Chondrocyte (in vitro differentiated cells): ENCODE results near the gene KRTAP13-2. TPM values are rescaled to one million over a fixed set of nuclear protein-coding genes. Genes with fewer than 3 reads are reported as not detected.
A peak's percentile ranks its signal among the peaks of the same experiment; 100 is the strongest.

Experiments used
- DNase-seq: peaks from one replicate; pipeline ENCODE4 v3.0.0; 2021; ENCODE audit warnings: mixed read lengths, low spot score
- H3K27ac Mint-ChIP-seq: one replicate; pipeline ENCODE4 v1.8.0; 2021; ENCODE audit warnings: mild to moderate bottlenecking, moderate library complexity, mixed read lengths; ENCODE audit not compliant: unreplicated experiment
- H3K27me3 Mint-ChIP-seq: 2 replicates; pipeline ENCODE4 v1.8.0; 2021; ENCODE audit warnings: low read depth, mixed read lengths
- H3K36me3 Mint-ChIP-seq: 2 replicates; pipeline ENCODE4 v1.8.0; 2021; ENCODE audit warnings: low read depth, mixed read lengths
- H3K4me1 Mint-ChIP-seq: 2 replicates; pipeline ENCODE4 v1.8.0; 2021; ENCODE audit warnings: low read depth, mild to moderate bottlenecking, mixed read lengths
- H3K4me3 Mint-ChIP-seq: one replicate; pipeline ENCODE4 v1.8.0; 2021; ENCODE audit warnings: mild to moderate bottlenecking, moderate library complexity, mixed read lengths; ENCODE audit not compliant: unreplicated experiment
- H3K9me3 Mint-ChIP-seq: 2 replicates; pipeline ENCODE4 v1.8.0; 2021; ENCODE audit warnings: low read depth, mixed read lengths
- total RNA-seq: library from RNA; stranded (reverse); gene quantifications from 3 replicates; pipeline ENCODE4 v1.2.1, GENCODE V29; 2021
- TF ChIP-seq, protein P1 (sequence below): fragments of 200-600 bp; sonication (generic); IDR thresholded peaks from 2 replicates; pipeline ENCODE4 v1.5.0; 2021; ENCODE audit warnings: antibody characterized with exemption, mild to moderate bottlenecking, moderate library complexity

The KRTAP13-2 gene
- total RNA-seq, 1 donor from 2014 or later: not detected

DNA sequence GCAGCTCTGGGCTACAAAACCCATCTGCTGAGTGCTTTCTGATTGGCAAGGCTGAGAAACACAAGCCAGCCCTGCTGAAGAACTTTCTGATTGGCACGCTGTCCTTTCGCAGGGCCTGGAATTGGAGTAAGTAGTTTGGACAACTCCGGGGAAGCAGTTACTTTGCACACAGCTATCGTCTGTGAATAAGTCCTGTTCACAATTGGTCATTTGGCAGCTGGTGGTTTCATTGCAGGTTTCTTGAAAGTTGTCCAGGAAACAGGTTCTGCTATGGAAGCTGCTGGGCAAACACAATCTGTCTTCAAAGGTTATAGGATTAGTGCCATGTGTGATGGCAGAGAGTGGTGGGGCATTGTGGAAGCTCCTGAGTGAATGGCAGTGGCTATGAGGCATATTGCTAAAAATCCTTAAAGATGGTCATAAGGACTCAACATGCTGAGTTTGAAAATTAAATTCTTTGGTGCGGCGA, 34.8 kb downstream of the KRTAP13-2 start, which contains the start of gene KRTAP27-1:
KRTAP27-1 (minus strand) TSS at position 419 of the 469 bp plus-strand sequence; CDS start at position 393, 26 bp downstream.
- no peaks in the 10 kb centered on the region for H3K36me3 Mint-ChIP-seq
- H3K4me1 Mint-ChIP-seq: peaks cover 43% of the 10 kb centered on the region
- peak within 1 kb of the TSS; percentile 45 for H3K27ac Mint-ChIP-seq
- TF ChIP-seq, protein P1, sequence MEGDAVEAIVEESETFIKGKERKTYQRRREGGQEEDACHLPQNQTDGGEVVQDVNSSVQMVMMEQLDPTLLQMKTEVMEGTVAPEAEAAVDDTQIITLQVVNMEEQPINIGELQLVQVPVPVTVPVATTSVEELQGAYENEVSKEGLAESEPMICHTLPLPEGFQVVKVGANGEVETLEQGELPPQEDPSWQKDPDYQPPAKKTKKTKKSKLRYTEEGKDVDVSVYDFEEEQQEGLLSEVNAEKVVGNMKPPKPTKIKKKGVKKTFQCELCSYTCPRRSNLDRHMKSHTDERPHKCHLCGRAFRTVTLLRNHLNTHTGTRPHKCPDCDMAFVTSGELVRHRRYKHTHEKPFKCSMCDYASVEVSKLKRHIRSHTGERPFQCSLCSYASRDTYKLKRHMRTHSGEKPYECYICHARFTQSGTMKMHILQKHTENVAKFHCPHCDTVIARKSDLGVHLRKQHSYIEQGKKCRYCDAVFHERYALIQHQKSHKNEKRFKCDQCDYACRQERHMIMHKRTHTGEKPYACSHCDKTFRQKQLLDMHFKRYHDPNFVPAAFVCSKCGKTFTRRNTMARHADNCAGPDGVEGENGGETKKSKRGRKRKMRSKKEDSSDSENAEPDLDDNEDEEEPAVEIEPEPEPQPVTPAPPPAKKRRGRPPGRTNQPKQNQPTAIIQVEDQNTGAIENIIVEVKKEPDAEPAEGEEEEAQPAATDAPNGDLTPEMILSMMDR: no peak
- no peak within 1 kb of the TSS for H3K4me3 Mint-ChIP-seq
- no peaks in the 10 kb centered on the region for H3K27me3 Mint-ChIP-seq
- DNase-seq: no peak
- no peaks in the 10 kb centered on the region for H3K9me3 Mint-ChIP-seq

DNA sequence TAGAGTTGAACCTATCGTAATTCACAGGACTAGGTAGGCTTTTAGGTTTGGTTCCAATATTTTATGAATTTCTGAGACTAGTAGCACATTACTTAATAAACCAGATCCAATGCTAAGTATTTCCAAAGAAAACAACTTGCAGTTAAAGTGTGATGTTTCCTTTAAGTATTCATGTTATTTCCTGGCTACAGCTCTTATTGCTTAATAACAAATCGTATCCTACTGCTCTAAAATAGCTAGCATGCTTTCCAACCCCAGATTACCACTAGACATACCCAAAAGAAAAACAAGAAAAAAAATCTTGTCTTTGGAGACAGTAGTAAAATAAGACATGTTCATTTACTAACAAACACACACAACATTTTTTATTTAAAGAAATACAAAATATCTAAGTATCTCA, 35.5 kb downstream of the KRTAP13-2 start:
- Mint-ChIP-seq H3K9me3 (no peaks in the 10 kb centered on the region), H3K4me1 (peaks cover 43% of the 10 kb centered on the region), H3K4me3 (no peak overlapping the region), H3K27me3 (no peaks in the 10 kb centered on the region), H3K27ac (peak overlapping the region; percentile 45), H3K36me3 (no peaks in the 10 kb centered on the region)
- no peak for DNase-seq
- TF ChIP-seq, protein P1: no peak

DNA sequence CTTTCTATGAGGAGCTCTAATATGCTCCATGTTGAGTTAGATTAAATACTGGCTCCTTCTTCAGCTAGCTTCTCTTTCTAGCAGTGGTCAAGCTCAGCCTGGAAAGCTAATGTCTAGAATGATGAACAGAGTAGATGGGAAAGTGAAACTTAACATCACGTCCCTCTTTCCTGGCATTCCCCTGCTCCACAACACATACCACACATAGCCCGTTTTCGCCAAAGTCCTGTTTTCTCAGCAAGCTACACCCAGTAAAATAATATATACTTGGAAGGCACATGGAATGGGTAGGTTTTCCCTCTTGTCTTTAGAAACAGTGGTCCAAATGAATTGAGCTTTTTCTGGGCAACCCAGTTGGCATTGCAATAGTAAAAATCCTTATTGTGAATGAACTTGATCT, 38.3 kb downstream of the KRTAP13-2 start:
- Mint-ChIP-seq H3K27ac (no peak overlapping the region), H3K9me3 (no peaks in the 10 kb centered on the region), H3K27me3 (no peaks in the 10 kb centered on the region), H3K4me1 (peaks cover 46% of the 10 kb centered on the region), H3K36me3 (no peaks in the 10 kb centered on the region), H3K4me3 (no peak overlapping the region)
- TF ChIP-seq, protein P1: no peak
- DNase-seq: no peak

DNA sequence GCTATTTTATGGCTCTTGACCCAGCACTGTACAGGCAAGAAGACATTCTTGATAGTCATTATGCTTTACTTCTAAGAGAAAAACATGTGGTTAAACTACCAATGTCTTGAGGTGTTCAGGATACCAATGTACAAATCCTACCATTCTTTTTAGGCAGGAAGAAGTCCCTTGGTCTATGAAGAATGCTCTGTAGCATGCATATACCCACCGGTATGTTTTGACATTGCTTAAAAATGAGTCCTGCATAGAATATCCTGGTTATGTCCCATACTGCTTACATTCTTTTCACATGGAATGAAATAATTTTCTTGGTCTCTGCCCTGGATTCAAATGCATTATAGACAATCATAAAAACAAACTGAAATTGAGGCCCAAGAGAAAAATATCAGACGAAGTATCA, 39.4 kb downstream of the KRTAP13-2 start:
- Mint-ChIP-seq H3K9me3 (no peaks in the 10 kb centered on the region), H3K27me3 (no peaks in the 10 kb centered on the region), H3K36me3 (no peaks in the 10 kb centered on the region), H3K4me3 (no peak overlapping the region), H3K4me1 (peaks cover 43% of the 10 kb centered on the region), H3K27ac (no peak overlapping the region)
- TF ChIP-seq, protein P1: no peak
- DNase-seq: no peak

DNA sequence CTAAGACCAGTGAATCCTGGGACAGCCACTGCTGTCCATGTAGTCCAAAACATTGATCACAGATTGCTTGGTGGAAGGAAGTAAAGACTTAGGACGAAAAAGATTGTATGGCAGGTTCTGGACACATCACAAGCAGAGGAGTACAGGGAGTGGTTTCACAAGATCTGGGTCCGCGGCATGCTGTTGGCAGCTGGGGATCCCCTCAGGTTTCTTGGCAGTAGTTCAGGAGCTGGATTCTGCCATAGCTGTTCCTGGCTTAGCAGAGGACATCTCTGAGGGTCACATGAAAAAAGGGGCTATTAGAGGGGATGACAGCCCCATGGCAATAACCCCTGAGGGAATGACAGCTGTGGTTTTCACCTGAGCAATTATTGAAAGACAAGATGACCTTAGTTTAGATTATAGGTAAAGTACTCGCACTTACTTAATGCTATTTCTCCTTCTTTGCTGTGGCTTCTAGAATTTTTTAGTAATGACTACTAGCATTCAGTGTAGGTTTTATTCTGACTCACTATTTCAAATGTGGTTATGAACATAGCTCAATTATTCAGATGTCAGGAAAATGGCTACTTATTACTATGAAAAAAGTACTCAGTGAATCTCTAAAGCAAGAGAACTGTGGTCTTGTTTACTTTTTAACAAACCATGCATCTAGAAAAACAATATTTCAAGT, 42.7 kb downstream of the KRTAP13-2 start:
- peaks cover 12% of the 10 kb centered on the region for H3K9me3 Mint-ChIP-seq
- H3K36me3 Mint-ChIP-seq: no peaks in the 10 kb centered on the region
- peak overlapping the region; percentile 17 for H3K27ac Mint-ChIP-seq
- H3K27me3 Mint-ChIP-seq: no peaks in the 10 kb centered on the region
- TF ChIP-seq, protein P1: no peak
- peaks cover 25% of the 10 kb centered on the region for H3K4me1 Mint-ChIP-seq
- no peak overlapping the region for H3K4me3 Mint-ChIP-seq
- DNase-seq: no peak
